ENCODE data around the gene TLE2. TPM values are rescaled to one million over a fixed set of nuclear protein-coding genes. Genes with fewer than 3 reads are reported as not detected.

The TLE2 gene
- total and polyA plus RNA-seq, 9 of the 15 experiments (the other 6 are each of a cell fraction or from before 2014, with no cell fraction given): 0.35 to 13.1 (median 6.2) TPM

DNA sequence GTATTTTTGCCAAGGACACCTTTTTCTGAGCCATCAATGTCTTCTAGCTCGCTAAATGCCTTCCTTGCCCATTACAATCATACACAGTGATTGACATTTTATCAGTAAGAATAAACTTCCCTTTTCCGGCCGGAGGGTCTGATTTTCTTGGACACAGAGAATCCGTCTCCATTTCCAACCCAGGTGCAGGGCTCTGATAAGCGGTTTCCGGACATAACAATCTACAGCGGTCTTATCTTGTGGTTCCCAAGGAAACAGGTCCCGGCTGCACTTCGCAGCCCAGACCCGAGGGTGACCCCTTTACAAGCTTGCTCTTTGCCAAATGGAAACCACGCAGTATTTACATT, 79.2 kb downstream of the TLE2 start (continued):
- TF ChIP-seq PBX2 (CRISPR knock-in tag; IDR thresholded peaks at IDR 0.05; ENCODE audit: low read depth): peak; percentile 61
- peak; percentile 91 for TF ChIP-seq PBX2 (tag; conservative IDR thresholded peaks at IDR 0.05; ENCODE audit: low read depth)
- TF ChIP-seq TRIM28 (IDR thresholded peaks at IDR 0.05): peak; percentile 48; the same call in 1 of the 2 replicates
- no peak for TF ChIP-seq HNRNPH1 (optimal IDR thresholded peaks at IDR 0.05; ENCODE audit: low read depth, low read length)
- TF ChIP-seq ELF1 (tag; IDR thresholded peaks at IDR 0.05): peak; percentile 89
- TF ChIP-seq, protein P1, sequence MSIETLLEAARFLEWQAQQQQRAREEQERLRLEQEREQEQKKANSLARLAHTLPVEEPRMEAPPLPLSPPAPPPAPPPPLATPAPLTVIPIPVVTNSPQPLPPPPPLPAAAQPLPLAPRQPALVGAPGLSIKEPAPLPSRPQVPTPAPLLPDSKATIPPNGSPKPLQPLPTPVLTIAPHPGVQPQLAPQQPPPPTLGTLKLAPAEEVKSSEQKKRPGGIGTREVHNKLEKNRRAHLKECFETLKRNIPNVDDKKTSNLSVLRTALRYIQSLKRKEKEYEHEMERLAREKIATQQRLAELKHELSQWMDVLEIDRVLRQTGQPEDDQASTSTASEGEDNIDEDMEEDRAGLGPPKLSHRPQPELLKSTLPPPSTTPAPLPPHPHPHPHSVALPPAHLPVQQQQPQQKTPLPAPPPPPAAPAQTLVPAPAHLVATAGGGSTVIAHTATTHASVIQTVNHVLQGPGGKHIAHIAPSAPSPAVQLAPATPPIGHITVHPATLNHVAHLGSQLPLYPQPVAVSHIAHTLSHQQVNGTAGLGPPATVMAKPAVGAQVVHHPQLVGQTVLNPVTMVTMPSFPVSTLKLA (conservative IDR thresholded peaks at IDR 0.05): peak; percentile 50 to 88; a peak in 3 of 4 replicates
- peak; percentile 94 for TF ChIP-seq LEF1 (IDR thresholded peaks at IDR 0.05)
- TF ChIP-seq KLF16 (IDR thresholded peaks at IDR 0.05): peak; percentile 97
- TF ChIP-seq ZNF175 (CRISPR knock-in tag; IDR thresholded peaks at IDR 0.05; ENCODE audit: low read depth): peak; percentile 85
- no peak for TF ChIP-seq MXD1 (CRISPR knock-in tag; IDR thresholded peaks at IDR 0.05; ENCODE audit: borderline replicate concordance, poor library complexity, severe bottlenecking)
- peak; percentile 96 for TF ChIP-seq SMARCC2 (IDR thresholded peaks at IDR 0.05; ENCODE audit: low read depth)
- peak; percentile 99 for TF ChIP-seq TEAD4 (IDR thresholded peaks at IDR 0.05; ENCODE audit: low read length)
- TF ChIP-seq TEAD4 (CRISPR knock-in tag; IDR thresholded peaks at IDR 0.05; ENCODE audit: borderline replicate concordance): no peak
- peak; percentile 85 for TF ChIP-seq PHB2 (IDR thresholded peaks at IDR 0.05; ENCODE audit: low read depth)
- no peak for TF ChIP-seq HBP1 (CRISPR knock-in tag; IDR thresholded peaks at IDR 0.05)
- TF ChIP-seq RFX7 (CRISPR knock-in tag; IDR thresholded peaks at IDR 0.05): 0 out of 2 replicates have a peak, but pooled peaks have one; percentile 11
- peak in 1 of 2 experiments; percentile 94; a peak in 2 of 4 replicates for TF ChIP-seq ZNF639 (CRISPR knock-in tag; conservative IDR thresholded peaks at IDR 0.05 in 1 of 2, IDR thresholded peaks at IDR 0.05 in 1 of 2)
- TF ChIP-seq MEIS2 (IDR thresholded peaks at IDR 0.05; ENCODE audit: partially characterized antibody): peak; percentile 98
- peak; percentile 99 for TF ChIP-seq NCOR1 (IDR thresholded peaks at IDR 0.05)
- TF ChIP-seq FOXA3 (CRISPR knock-in tag; conservative IDR thresholded peaks at IDR 0.05 in 1 of 2, IDR thresholded peaks at IDR 0.05 in 1 of 2): peak in 1 of 2 experiments; percentile 66; a peak in 2 of 4 replicates
- TF ChIP-seq ZNF197 (CRISPR knock-in tag; IDR thresholded peaks at IDR 0.05; ENCODE audit: low read depth): peak; percentile 95
- peak; percentile 98 for TF ChIP-seq HDAC3 (IDR thresholded peaks at IDR 0.05; ENCODE audit: borderline replicate concordance, partially characterized antibody)
